Activated gamma-delta T cell treated with Interleukin-2 at 50 U/mL for 16 hours (primary cell): ENCODE measurements around the gene BAIAP2.
A peak's percentile ranks its signal among the peaks of the same experiment; 100 is the strongest.

Experiments
- DNase-seq: peaks from one replicate; pipeline ENCODE4 v3.0.0-alpha.2; 2020

Gene BAIAP2

GRCh38 chr17:81037798-81038733, 3.1 kb downstream of the BAIAP2 start:
- no peak for DNase-seq

DNA sequence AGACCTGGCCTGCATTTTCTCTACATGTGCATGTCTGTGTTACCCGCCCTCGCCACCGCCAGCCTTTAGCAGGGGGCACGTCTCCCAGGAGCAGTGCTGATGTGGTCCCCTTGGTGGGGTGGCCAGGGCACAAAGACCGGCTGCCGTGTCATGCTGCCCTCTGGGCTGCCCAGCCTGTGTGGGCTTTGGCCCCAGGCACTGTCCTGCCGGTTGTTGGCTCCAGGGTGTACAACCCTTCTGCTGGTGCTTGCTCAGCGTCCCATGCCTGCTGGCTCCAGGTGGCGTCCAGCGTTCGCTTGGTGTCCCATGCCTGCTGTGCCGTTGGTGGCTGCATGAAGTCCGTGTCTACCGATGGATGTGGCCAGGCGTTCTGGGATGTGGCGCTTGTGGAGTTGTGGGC, 4.1 kb downstream of the BAIAP2 start:
- DNase-seq, result no peak

DNA sequence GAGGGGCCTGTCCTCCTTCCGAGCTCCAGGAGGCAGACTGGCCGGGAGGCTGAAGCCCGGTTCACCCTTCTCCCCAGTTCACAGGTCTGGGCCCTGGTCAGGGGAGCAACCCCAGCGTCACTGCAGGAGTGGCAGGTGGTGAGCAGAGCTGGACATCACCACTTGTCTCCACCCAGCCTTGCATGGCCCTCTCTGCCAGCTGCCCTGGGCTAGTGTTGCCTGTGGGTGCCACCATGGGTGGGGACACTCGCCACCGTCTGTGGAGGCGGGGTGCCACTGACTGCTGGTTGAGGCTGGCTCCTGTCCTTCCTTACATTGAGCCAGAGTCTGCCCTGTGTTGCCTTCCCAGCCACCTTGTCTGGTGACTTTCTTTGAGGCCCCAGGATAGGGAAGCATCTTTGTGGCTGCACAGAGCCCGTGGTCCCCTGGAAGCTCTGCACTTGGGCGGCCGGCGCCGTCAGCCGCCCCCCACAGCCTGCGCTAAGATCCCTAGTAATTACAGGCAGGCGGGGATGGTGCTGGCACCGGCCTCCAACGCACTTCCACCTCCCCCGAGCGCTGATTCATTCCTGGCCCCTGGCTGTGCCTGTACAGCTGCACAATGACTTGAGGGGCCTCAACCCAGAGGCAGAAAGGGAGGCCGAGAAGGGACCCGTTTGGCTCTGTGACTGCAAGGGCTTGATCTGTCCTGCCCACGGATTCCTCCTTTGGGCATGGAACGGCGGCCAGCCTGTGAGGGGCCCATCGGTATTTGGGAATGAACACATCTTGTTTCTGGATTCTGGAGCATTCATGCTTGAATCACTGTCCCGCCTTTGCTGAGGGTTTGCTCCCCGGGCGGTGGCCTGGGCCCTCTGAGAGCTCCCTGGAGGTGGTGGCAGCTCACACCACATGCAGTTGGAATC, 5.2 kb downstream of the BAIAP2 start:
- no peak for DNase-seq

GRCh38 chr17:81040791-81041337, 5.9 kb downstream of the BAIAP2 start:
- DNase-seq, result peak; percentile 13

DNA sequence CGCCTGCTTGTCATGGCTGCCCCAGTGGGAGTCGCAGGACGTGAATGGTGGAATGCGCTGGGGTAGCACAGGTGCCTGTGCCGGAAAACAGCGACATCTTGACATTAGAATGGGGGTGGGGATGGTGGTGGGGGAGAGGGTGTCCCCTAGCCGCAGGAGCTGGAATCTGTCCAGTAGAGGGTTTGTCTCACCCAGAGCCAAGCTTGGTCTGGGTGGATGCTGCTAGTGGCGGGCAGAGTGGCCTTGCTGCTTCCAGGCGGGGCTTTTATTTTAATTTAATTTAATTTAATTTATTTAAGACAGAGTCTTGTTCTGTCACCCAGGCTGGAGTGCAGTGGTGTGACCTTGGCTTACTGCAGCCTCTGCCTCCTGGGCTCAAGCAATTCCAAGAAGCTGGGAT, 7.7 kb downstream of the BAIAP2 start:
- no peak for DNase-seq

DNA sequence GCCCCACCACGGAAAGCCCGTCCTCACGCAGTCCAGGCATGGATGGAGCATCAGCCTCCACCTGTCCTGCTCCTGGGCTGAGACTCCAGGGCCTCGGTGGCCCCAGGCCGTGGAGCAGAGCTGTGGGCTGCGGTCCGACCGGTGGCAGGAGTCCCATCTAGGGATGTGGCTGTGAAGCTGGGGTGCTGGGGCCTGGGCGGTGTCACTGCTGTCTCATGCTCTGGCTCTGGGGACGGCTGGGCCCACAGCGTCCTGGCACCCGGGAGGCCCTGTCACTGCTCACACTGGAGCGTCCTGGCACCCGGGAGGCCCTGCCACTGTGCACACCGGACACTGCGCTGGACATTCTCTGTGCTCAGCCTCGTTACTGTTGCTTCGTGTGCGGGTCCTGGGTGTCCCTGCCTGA, 8.4 kb downstream of the BAIAP2 start:
- DNase-seq, result no peak

- no peak for DNase-seq
These were observed 8.9 kb downstream of the BAIAP2 start for GRCh38 chr17:81043725-81044427.

- no peak for DNase-seq
These were observed 9.4 kb downstream of the BAIAP2 start for GRCh38 chr17:81044428-81044763.

GRCh38 chr17:81044764-81045589, 10.0 kb downstream of the BAIAP2 start:
- DNase-seq, result no peak

GRCh38 chr17:81045590-81046095, 10.7 kb downstream of the BAIAP2 start:
- no peak for DNase-seq

GRCh38 chr17:81046132-81046769, 11.3 kb downstream of the BAIAP2 start:
- DNase-seq, result no peak

- no peak for DNase-seq
These were observed 11.9 kb downstream of the BAIAP2 start for GRCh38 chr17:81046770-81047359.

GRCh38 chr17:81048827-81049371, 13.9 kb downstream of the BAIAP2 start:
- DNase-seq, result no peak

DNA sequence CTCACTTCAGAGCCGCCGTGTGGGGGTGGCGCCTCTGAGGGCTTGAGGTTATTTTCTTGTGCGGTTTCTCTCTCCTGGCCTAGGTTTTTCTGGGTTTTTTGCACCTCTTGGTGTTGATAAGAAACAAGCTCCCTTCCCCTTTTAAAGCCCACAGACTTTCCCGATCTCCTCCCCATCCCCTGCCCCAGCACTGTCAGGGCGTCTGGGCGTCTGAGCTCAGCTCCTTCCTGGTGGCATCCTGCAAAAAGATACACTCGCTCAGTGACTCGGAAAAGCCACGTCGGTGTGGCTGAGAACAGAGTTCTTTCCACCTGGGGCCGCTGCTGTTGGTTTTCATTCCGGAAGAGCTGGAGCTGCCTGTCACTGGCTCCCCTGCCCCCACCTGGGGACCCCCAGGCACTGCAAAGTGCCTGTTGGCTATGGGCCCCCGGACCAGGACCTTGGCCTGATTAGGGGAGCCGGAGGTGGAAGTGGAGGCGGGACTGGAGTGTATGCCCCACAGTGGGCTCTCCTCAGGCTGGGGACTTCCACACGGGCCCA, 14.5 kb downstream of the BAIAP2 start:
- no peak for DNase-seq

GRCh38 chr17:81049973-81050551, 15.1 kb downstream of the BAIAP2 start:
- DNase-seq, result no peak

DNA sequence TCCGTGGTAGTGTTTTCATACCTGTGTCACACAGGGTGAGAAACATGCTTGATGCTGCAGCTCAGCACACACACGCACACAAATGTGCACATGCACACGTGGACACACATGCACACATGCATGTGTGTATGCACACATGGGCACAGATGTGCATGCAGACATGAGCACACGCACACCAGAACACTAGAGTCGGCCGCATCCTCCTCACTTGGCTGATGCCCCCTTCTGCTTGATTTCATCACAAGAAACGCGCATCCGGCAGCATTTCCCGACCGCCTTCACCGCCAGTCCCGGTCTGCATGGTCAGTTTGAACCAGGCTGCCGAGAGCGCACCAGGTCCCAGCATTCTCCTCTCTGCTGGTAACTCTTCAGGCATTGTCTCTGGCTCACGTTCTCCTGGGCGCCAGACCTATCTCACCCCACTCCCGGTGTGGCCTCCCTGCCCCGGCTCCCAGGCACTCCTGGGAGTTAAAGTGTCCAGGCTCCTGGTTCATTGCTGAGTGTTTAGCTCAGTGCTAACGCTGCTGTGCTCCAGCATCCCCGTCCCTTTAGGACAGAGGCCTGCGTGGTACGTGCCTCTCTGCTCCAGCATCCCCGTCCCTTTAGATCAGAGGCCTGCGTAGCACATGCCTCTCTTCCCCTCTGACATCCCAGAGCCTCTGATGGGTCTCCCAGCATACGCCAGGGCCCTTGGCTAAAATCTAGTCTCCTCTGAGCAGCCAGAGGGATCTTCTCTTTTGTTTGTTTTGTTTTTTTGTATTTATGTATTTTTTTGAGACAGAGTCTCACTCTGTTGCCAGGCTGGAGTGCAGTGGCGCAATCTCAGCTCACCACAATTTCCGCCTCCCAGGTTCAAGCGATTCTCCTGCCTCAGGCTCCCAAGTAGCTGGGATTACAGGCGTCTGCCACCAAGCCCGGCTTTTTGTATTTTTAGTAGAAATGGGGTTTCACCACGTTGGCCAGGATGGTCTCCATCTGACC, 16.0 kb downstream of the BAIAP2 start:
- DNase-seq, result no peak

- DNase-seq, result no peak
These were observed 17.4 kb downstream of the BAIAP2 start for GRCh38 chr17:81052199-81052997.
